ENCODE data around the gene SFXN5. TPM values are rescaled to one million over a fixed set of nuclear protein-coding genes. Genes with fewer than 3 reads are reported as not detected.

Gene SFXN5
- total RNA-seq, 4 donors from 2014 or later: 8.4 to 18.3 (median 15.3) TPM

DNA sequence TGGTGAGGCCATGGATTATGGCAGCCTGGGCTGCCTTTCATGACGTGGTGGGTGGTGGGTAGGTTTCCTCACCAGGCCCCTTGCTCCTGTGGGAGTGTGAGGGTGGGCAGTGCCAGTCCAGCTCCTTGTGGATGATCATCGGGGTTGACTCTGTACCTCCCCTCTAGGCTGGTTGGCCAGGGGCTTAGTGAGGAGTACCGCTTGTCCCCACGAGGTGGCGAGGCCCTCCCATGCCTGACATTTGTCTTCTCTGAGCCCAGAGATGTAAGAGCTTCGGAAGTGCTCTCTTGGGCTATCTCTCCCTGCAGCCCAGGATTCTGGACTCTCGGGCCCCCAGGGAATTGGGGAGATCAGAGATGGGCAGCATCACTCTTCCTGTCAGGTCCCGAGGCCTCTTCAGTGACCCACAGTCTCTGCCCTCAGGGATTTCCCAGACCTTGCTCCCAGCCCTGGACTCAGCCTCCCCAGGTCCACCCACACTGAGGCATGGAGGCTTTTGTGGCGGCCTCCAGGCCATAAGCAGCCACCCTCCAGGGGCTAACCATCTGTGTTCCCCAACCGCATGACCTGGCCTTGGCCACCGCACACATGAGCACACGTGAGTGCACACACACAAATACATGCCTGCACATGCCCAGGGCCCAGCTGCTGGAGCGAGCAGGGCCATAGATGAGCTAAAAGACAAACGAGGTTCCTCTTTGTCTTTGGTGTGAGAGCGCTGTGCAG is 177.8 kb downstream of the SFXN5 start:
- intact Hi-C loops (cut with DNase I; ENCODE audit: low total_unique reads): no loop called here

DNA sequence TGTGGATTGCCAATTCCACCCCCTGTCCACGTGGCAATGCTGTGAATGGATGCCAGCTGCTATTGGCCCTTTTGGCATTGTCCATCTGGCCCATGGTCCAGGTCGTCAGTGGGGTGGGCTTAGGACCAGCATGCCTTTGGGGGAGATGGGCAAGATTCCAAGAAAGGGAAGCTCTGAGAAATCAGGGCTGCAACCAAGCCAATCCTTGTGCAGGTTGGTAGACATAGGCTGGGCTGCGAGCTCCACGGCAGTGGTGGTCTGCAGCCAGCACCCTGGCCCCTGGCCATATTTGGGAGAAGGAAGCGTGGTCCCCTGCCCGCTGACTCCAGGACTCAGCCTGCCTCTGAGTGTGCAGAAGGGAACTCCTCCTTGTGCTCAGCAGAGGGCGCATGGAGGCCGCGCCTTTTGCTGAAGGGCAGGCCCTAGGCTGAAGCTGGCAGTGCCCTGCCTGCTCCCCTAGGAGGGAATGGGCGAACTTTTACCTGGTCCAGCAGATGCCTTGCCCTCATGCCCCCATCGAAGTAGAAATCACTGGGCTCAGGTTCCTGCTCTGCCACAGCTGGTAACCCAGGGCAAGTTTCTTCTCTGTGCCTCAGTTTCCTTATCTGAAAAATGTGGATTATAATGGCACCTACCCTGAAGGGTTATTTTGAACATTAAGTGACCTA is 178.9 kb downstream of the SFXN5 start:
- TF ChIP-seq, protein P1, sequence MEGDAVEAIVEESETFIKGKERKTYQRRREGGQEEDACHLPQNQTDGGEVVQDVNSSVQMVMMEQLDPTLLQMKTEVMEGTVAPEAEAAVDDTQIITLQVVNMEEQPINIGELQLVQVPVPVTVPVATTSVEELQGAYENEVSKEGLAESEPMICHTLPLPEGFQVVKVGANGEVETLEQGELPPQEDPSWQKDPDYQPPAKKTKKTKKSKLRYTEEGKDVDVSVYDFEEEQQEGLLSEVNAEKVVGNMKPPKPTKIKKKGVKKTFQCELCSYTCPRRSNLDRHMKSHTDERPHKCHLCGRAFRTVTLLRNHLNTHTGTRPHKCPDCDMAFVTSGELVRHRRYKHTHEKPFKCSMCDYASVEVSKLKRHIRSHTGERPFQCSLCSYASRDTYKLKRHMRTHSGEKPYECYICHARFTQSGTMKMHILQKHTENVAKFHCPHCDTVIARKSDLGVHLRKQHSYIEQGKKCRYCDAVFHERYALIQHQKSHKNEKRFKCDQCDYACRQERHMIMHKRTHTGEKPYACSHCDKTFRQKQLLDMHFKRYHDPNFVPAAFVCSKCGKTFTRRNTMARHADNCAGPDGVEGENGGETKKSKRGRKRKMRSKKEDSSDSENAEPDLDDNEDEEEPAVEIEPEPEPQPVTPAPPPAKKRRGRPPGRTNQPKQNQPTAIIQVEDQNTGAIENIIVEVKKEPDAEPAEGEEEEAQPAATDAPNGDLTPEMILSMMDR (IDR thresholded peaks at IDR 0.05): no peak
- TF ChIP-seq POLR2A (IDR thresholded peaks at IDR 0.05): no peak
- no peak overlapping the region for H3K4me3 ChIP-seq (ENCODE audit: low read depth, poor library complexity, severe bottlenecking)
- DNase-seq (ENCODE audit: low spot score in 2 of 2): peak in 1 of 2 donors; percentile 86
- intact Hi-C loops (cut with DNase I; ENCODE audit: low total_unique reads): no loop called here
- WGBS, 2 donors: 33 to 34% methylated on average over 8 to 11 of the region's 11 CpGs

More for the DNA sequence above, 177.8 kb downstream of the SFXN5 start:
- peak in 1 of 2 donors; percentile 80 for DNase-seq (ENCODE audit: low spot score in 2 of 2)
- 36 to 42% methylated on average over 15 of the region's 15 CpGs for WGBS, 2 donors
- TF ChIP-seq POLR2A (IDR thresholded peaks at IDR 0.05): no peak
- TF ChIP-seq, protein P1 (IDR thresholded peaks at IDR 0.05): no peak
- H3K4me3 ChIP-seq (ENCODE audit: low read depth, poor library complexity, severe bottlenecking): no peak overlapping the region

Other genes with a start within 250 kb of the SFXN5 start
- 100 to 1,000 TPM in 3 of 4 donors, 10 to 100 TPM in 1; 85.8 to 164 (median 103) TPM for gene EXOC6B, start 245.7 kb downstream of the SFXN5 start, total RNA-seq
- gene SPR, start 184.3 kb downstream of the SFXN5 start, total RNA-seq: 10 to 100 TPM in 3 of 4 donors, 1 to 10 TPM in 1; 8.0 to 20.3 (median 15.0) TPM
- under 1 TPM in 1 of 4 donors, not detected in 3; 0.26 TPM for gene EMX1, start 154.2 kb downstream of the SFXN5 start, total RNA-seq
- 10 to 100 TPM; 35.7 to 43.7 (median 42.0) TPM for gene RAB11FIP5, start 41.2 kb upstream of the SFXN5 start, total RNA-seq
- not detected for gene NOTO, start 130.9 kb upstream of the SFXN5 start, total RNA-seq
- gene SMYD5, start 142.5 kb upstream of the SFXN5 start, total RNA-seq: 10 to 100 TPM in 2 of 4 donors, 1 to 10 TPM in 2; 9.6 to 18.1 (median 12.8) TPM
- 10 to 100 TPM in 3 of 4 donors, 1 to 10 TPM in 1; 9.7 to 30.2 (median 23.3) TPM for gene PRADC1, start 161.5 kb upstream of the SFXN5 start, total RNA-seq
- gene CCT7, start 162.6 kb upstream of the SFXN5 start, total RNA-seq: 100 to 1,000 TPM; 141 to 173 (median 156) TPM
- 1 to 10 TPM; 2.9 to 4.1 (median 3.3) TPM for gene FBXO41, start 212.8 kb upstream of the SFXN5 start, total RNA-seq
- not detected for gene EGR4, start 221.8 kb upstream of the SFXN5 start, total RNA-seq